Natural killer cell treated with Interleukin-12 subunit alpha and Interleukin-12 subunit beta and Interleukin-15 and Interleukin-18, amount 100 ng/mL, for 72 hours (primary cell): ENCODE measurements around the gene STUM. TPM values are rescaled to one million over a fixed set of nuclear protein-coding genes. Genes with fewer than 3 reads are reported as not detected.
"Not testable (repeated sequence)": the region's sequence is repeated elsewhere in the genome, so short reads cannot be mapped to it uniquely, and the experiment has no call there.

Experiments used
- ATAC-seq, 2 donors: fragments of 150-1000 bp; cut with Tn5 transposase in 1 of 2; sonication (Bioruptor Pico), chemical (Tn5 transposase) in 1 of 2; 2 replicates each; pipeline ENCODE4 v1.10.0; 2021
- DNase-seq: peaks from one replicate; pipeline ENCODE4 v3.0.0; 2022; ENCODE audit warnings: low spot score
- H3K27ac Mint-ChIP-seq, 2 donors: 1 replicate in 1 of 2; 2 replicates in 1 of 2; pipeline ENCODE4 v1.8.0; 2022; ENCODE audit warnings: mixed read lengths in 2 of 2, mild to moderate bottlenecking in 1 of 2, moderate library complexity in 1 of 2
- H3K27me3 Mint-ChIP-seq, 2 donors: 1 replicate in 1 of 2; 2 replicates in 1 of 2; pipeline ENCODE4 v1.8.0; 2022; ENCODE audit warnings: mixed read lengths in 2 of 2
- H3K36me3 Mint-ChIP-seq: one replicate; pipeline ENCODE4 v1.8.0; 2022; ENCODE audit warnings: mixed read lengths
- H3K4me1 Mint-ChIP-seq, 2 donors: 1 replicate in 1 of 2; 2 replicates in 1 of 2; pipeline ENCODE4 v1.8.0; 2022; ENCODE audit warnings: low read depth in 2 of 2, mixed read lengths in 2 of 2, mild to moderate bottlenecking in 1 of 2
- H3K4me3 Mint-ChIP-seq: one replicate; pipeline ENCODE4 v1.8.0; 2022; ENCODE audit warnings: mixed read lengths
- H3K9me3 Mint-ChIP-seq: 2 replicates; pipeline ENCODE4 v1.8.0; 2022; ENCODE audit warnings: mixed read lengths
- total RNA-seq, 2 donors: library from RNA; stranded (reverse); gene quantifications; one replicate each; pipeline ENCODE4 v1.2.3, GENCODE V29; 2022

The STUM gene
- total RNA-seq, 2 donors from 2014 or later, result not detected

DNA sequence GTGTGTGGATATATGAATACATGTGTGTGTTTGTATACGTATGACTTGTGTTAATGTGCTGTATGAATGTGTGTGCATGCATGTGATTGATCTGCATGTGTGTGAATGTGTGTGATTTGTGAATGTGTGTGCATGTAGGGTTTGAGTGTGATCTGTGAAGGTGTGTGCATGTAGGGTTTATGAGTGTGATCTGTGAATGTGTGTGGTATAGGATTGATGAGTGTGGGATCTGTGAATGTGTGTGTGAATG is 88.2 kb downstream of the STUM start:
- DNase-seq (peak; percentile 20), ATAC-seq (no peak)
- Mint-ChIP-seq H3K4me1 (peaks cover 16% of the 10 kb centered on the region in 2 donors), H3K4me3 (no peak overlapping the region), H3K9me3 (no peaks in the 10 kb centered on the region), H3K36me3 (no peaks in the 10 kb centered on the region), H3K27ac (no peak overlapping the region), H3K27me3 (no peaks in the 10 kb centered on the region)

DNA sequence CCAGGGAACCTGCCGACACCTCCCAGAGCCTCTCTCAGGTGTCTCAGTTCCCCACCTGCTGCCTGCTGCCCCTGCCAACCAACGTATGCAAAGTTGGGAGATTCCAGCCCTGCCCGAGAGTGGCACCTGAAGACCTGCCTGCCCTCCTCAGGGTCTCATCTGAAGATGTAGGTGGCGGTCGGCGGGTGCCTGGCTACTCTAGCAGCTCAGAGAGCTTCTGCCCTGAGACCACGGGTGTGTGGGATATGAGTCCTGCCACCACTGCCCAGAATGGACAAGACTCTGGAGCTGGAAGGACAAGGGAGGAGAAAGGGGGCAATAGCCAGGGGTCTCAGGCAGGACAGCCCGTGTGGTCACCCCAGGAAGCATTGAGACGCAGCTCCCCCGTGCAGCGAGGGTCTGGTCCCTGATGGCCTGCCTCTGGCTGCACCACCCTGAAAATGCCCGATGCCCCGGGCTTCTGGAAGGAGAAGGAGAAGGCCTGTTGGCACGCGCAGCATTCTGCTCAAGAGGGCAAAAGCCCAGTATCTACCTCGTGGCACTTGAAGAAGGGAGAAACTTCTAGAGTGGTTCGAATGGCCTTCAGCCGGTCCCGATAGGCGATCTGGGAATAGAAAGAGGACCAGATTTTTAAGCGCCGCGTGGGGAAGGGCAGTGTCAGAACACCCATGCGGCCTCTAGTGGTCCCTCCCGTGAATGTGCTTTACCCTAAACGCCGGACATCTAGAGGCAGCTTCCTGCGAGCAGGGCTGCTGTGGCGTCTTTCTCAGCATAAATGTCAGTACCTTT is 88.8 kb downstream of the STUM start:
- DNase-seq (peak; percentile 41), ATAC-seq (no peak)
- Mint-ChIP-seq H3K9me3 (no peaks in the 10 kb centered on the region), H3K4me1 (peaks cover 16% of the 10 kb centered on the region in 2 donors), H3K36me3 (no peaks in the 10 kb centered on the region), H3K27ac (no peak overlapping the region), H3K27me3 (no peaks in the 10 kb centered on the region), H3K4me3 (no peak overlapping the region)

DNA sequence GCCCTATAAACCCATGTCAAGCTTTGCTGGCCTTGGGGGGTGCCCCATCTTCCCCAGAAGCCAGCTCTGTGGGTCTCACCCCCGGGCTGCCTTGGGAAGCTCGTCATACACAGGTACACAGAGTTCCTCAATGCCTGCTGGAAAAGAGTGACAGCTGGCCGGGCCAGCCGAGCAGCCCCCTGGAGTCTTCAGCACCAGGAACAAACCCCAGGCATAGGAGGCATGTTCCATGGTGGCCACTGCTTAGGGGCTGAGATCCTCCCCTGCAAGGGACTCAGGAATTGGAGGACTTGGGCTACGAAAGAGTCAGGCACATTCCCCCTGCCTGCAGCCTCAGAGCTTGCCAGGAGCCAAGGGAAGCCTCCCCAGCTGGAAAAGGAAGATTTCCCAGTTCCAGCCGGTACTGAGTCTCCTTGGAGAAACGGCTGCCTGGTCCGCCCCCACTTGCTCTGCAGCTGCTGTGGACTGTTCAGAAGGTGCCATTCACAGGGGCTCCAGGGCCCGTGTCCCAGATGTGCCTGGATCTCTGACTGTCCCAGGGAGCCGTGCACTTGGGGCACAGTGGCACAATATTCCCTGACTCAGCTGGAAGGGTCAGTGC is 89.5 kb downstream of the STUM start:
- no peaks in the 10 kb centered on the region for H3K27me3 Mint-ChIP-seq
- peak overlapping the region in 1 of 2 donors; percentile 23 for H3K27ac Mint-ChIP-seq
- DNase-seq (peak; percentile 54), ATAC-seq (no peak)
- H3K4me1 Mint-ChIP-seq, result peaks cover 16 to 17% of the 10 kb centered on the region in 2 donors
- H3K4me3 Mint-ChIP-seq, result no peak overlapping the region
- no peaks in the 10 kb centered on the region for H3K36me3 Mint-ChIP-seq
- no peaks in the 10 kb centered on the region for H3K9me3 Mint-ChIP-seq

DNA sequence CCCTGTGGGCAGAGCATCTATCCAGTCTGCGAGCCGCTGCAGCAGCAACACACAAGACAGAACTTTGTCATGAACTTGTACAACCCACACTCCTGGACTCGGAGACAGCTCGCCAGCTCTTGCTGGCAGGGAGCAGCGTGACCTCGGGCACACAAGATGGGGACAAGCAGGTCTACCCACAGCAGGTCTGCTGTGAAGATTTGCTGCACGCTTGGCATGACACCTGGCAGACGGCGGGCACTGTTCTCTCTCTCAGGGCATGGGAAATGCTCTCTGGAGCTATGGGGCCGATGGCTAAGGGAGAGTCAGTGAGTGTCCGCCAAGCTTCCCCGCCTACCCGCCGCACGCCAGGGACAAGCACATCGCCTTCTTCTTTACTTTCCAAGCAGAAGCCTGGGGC is 90.0 kb downstream of the STUM start:
- Mint-ChIP-seq H3K27me3 (no peaks in the 10 kb centered on the region), H3K4me1 (peaks cover 21 to 22% of the 10 kb centered on the region in 2 donors), H3K9me3 (no peaks in the 10 kb centered on the region), H3K4me3 (no peak overlapping the region), H3K36me3 (no peaks in the 10 kb centered on the region), H3K27ac (peak overlapping the region in 1 of 2 donors; percentile 23)
- DNase-seq (peak; percentile 28), ATAC-seq (no peak)

DNA sequence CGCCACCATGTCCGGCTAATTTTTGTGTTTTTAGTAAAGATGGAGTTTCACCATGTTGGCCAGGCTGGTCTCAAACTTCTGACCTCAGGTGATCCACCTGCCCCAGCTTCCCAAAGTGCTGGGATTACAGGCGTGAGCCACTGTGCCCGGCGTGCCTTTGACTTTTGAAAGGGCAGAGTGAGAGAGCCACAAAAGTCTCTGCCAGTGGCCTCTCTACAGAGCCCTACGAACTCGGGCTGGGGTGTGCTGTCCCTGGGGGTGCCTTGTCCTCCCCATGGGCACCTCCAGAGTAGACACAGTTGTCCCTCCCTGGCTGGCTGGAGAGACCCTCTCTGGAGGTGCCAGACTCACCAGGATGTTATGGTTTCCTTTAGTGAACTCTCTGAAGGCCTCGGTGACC is 90.6 kb downstream of the STUM start:
- DNase-seq, H3K27ac Mint-ChIP-seq, ATAC-seq, H3K36me3 Mint-ChIP-seq, H3K9me3 Mint-ChIP-seq, H3K4me3 Mint-ChIP-seq, H3K27me3 Mint-ChIP-seq: not testable (repeated sequence)
- peaks cover 26% of the 10 kb centered on the region in 2 donors for H3K4me1 Mint-ChIP-seq

DNA sequence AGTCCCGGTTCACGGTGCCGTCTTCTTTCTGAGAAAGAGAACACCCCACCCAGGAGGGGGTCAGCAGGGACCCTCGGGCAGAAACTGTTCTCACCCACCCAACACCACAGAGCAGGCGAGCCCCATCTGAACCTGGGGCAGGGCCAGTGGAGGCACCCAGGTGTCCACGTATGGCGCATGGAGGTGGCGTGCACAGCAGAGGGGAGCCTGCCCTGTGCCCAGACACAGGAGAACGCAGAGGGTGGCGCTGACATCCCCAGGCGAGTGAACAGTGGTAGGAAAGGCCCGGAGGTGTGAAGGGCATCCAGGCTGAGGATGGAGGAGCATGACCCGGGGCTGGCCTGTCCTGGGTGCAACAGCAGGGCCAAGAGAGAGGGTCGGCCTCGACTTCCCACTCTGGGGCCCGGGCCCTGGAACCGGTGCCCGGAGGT is 91.1 kb downstream of the STUM start:
- peak; percentile 55 for DNase-seq
- Mint-ChIP-seq H3K27me3 (no peaks in the 10 kb centered on the region), H3K4me1 (peaks cover 23 to 26% of the 10 kb centered on the region in 2 donors), H3K36me3 (no peaks in the 10 kb centered on the region), H3K27ac (no peak overlapping the region), H3K9me3 (no peaks in the 10 kb centered on the region), H3K4me3 (no peak overlapping the region)
- no peak for ATAC-seq

DNA sequence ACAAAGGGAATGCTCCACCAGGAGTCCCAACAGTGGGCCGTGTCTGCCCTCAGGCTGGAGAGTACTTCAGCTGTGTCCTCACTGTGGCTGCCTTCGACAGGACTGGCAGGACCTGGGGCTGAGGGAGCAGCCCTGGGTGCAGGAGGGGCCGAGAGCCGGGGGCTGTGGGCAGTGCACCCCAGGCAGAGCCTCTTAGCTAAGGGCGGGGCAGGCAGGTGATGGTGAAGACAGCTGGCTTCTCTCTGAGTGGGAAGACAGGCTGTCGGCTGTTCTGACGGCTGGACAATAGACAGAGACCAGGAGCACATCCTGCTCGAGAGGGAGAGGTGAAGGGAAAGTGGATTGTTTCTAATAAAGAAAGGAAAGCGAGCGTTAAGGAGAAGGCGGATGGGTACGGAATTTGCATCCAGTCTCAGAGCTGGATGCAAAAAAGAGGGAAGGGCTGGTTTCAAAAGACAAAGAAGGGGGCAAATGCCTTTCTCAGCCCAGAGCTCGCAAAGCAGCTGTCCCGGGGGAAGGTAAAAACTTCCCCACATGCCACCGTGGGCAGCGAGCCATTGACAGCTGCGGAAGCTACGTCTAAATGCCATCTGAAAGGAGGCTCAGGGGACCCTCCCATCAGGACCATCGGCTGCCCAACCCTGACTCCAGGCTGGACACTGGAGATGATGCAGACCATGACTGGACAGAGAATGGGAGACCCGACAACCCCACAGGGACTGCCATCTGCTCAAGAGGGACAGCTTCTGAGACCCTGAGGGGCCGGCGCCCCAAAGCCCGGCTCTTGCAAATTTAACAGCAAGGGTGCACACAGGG is 92.0 kb downstream of the STUM start:
- Mint-ChIP-seq H3K27ac (peak overlapping the region in 1 of 2 donors; percentile 61), H3K36me3 (no peaks in the 10 kb centered on the region), H3K27me3 (no peaks in the 10 kb centered on the region), H3K9me3 (no peaks in the 10 kb centered on the region), H3K4me3 (no peak overlapping the region), H3K4me1 (peaks cover 17 to 26% of the 10 kb centered on the region in 2 donors)
- ATAC-seq, result no peak
- DNase-seq, result peak; percentile 39

DNA sequence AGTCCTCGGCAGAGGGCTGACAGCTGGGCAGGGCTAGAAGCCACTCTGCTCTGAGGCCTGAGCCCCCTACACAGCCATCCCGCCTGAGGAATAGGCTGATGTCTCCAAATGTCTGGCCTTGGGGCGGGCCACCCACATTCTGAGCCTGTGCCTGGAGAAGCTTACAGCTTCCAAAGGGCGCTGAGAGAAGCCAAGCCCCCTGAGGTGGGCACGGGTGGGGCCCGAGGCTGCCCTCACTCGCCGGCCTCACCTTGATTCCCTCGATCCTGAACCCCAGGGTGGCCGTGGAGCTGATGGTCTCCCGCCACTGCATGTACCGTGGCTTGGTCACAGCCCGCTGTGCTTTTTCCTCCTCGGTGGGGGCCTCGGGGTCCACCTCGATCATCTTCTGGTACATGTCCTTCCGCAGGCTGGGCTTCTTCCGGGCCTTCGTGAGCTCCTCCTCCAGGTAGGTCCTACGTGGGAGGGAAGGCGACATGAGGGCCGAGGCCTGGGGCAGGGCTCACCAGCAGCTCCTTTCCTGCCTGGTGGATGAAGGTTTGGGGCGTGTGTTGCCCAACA is 93.2 kb downstream of the STUM start:
- H3K36me3 Mint-ChIP-seq, result no peaks in the 10 kb centered on the region
- no peak overlapping the region for H3K27ac Mint-ChIP-seq
- peaks cover 15 to 30% of the 10 kb centered on the region in 2 donors for H3K4me1 Mint-ChIP-seq
- no peak overlapping the region for H3K4me3 Mint-ChIP-seq
- ATAC-seq, result no peak
- DNase-seq, result peak; percentile 35
- H3K27me3 Mint-ChIP-seq, result no peaks in the 10 kb centered on the region
- no peaks in the 10 kb centered on the region for H3K9me3 Mint-ChIP-seq

DNA sequence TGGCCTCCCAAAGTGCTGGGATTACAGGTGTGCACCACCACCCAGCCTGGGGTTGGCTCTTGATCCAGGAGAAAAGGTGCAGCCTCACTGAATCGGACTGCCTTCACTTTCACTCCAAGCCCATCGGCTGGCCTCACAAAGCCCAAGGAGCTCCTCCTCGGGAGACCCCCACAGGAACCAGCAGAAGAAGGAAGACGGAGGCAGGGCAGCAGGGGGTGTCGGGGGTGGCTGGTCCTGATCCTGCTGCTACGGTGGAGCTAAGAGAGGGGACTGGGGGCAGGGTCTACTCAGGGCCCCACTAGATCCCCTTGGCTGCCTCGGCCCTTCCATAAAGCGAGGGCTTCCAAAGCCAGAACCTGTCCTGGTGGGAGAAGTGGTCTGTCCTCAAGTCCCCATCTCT is 93.9 kb downstream of the STUM start:
- DNase-seq (peak; percentile 54), ATAC-seq (no peak)
- Mint-ChIP-seq H3K27ac (peak overlapping the region in 1 of 2 donors; percentile 39), H3K4me3 (no peak overlapping the region), H3K36me3 (no peaks in the 10 kb centered on the region), H3K27me3 (no peaks in the 10 kb centered on the region), H3K4me1 (peaks cover 12 to 28% of the 10 kb centered on the region in 2 donors), H3K9me3 (no peaks in the 10 kb centered on the region)

DNA sequence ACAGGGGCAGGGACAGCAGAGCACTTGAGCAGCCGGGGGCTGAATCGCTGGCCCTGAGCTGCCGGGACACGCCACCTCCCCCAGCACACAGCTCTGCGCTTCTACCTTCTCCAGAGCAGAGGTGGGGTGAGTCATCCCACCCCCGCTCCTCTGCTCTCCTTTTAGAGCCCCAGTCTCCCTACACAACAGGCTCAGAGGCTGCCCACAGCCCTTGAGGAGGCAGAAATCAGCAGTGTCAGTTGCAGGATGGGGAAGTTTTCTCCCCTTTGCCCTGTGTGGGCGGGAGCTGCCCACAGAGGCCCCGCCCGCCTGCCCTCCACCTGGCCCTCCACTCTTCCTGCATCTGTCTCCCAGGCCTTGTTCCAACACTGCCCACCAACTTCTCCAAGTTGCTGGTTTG is 94.6 kb downstream of the STUM start:
- Mint-ChIP-seq H3K27ac (peak overlapping the region; percentile 64 to 83), H3K36me3 (no peaks in the 10 kb centered on the region), H3K4me3 (no peak overlapping the region), H3K9me3 (no peaks in the 10 kb centered on the region), H3K4me1 (peaks cover 12 to 30% of the 10 kb centered on the region in 2 donors), H3K27me3 (no peaks in the 10 kb centered on the region)
- peak; percentile 70 to 71 for ATAC-seq
- peak; percentile 60 for DNase-seq

DNA sequence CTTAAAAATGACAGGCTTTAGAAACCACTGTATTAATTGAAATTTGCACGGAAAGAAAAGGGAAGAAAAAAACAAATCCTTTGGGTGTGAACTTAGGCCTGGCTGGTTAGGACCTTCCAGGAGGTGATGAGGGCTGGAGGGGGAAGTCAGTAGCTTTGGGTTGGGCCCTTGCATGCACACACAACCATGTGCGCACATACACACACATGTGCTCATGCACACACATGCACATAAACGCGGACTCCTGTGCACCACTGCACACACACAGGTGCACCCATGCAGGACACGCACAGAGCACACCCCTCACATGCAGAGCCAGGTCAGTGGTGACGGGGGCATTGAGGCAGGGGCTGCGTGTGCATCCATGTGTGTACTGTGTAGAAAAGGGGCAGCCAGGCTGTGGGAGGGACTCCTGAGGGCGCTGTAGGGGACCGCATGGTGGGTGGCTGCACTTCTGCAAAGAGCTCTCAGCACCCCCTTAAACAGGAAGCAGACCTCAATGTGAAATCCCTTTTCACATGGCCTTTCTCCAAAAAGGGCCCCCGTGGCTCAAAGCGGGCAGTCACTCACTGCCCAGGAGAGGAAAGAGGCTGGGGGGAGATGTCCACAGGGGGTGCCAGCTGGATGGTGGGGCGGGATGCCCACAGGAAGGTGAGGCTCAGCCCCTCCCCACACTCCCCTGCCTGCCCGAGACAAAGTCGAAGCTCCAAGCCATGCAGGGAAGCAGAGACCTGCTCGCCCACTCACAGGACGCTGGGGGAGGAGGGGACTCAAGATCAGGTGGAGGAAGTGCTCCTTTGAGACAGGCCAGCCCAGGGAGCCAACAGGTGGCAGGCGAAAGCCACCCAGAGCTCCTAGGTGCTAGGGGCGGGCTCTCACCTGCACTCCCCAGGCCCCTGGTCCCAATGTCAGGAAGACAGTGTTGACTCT is 95.3 kb downstream of the STUM start:
- peak in 1 of 2 donors; percentile 12 for ATAC-seq
- no peak overlapping the region for H3K4me3 Mint-ChIP-seq
- peak; percentile 61 for DNase-seq
- H3K9me3 Mint-ChIP-seq, result no peaks in the 10 kb centered on the region
- H3K36me3 Mint-ChIP-seq, result no peaks in the 10 kb centered on the region
- no peaks in the 10 kb centered on the region for H3K27me3 Mint-ChIP-seq
- H3K27ac Mint-ChIP-seq, result peak overlapping the region; percentile 64 to 83
- peaks cover 12 to 37% of the 10 kb centered on the region in 2 donors for H3K4me1 Mint-ChIP-seq

DNA sequence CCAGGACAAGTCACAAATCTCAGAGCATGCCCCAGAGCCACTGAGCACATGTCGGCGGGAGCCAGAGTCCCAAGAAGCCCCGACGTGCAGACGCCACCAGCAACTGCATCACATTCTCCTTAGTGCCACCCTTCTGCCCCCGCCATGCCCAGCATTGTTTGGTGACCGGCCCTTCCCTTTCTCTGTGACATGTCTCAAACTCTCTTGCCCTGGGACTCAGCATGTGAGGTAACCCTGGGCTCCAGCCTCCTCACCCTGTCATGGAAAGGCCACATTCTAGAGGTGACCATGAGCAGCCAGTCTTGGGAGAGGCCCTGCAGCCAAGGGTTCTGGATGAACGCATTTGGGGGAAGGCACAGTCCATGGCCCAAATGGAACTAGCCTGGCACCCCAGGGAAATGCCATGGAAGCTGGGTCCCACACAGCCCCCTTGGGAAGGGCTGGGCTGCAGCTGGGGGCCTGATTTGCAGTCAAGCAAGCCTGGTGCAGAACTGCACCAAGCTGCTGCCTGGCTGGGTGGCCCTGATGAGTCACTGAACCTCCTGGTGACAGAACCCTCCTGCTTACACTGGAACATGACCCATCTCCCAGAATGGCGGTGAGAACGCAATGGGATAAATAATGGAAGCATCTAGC is 96.1 kb downstream of the STUM start:
- Mint-ChIP-seq H3K27ac (no peak overlapping the region), H3K9me3 (no peaks in the 10 kb centered on the region), H3K36me3 (no peaks in the 10 kb centered on the region), H3K4me1 (peaks cover 16 to 40% of the 10 kb centered on the region in 2 donors), H3K27me3 (no peaks in the 10 kb centered on the region), H3K4me3 (no peak overlapping the region)
- DNase-seq (peak; percentile 37), ATAC-seq (no peak)
